Measurements from ENCODE around the gene SLCO1B3.

Gene SLCO1B3

GRCh38 chr12:20801035-20801434, 9.5 kb upstream of the SLCO1B3 start:
- TF ChIP-seq, protein P1, sequence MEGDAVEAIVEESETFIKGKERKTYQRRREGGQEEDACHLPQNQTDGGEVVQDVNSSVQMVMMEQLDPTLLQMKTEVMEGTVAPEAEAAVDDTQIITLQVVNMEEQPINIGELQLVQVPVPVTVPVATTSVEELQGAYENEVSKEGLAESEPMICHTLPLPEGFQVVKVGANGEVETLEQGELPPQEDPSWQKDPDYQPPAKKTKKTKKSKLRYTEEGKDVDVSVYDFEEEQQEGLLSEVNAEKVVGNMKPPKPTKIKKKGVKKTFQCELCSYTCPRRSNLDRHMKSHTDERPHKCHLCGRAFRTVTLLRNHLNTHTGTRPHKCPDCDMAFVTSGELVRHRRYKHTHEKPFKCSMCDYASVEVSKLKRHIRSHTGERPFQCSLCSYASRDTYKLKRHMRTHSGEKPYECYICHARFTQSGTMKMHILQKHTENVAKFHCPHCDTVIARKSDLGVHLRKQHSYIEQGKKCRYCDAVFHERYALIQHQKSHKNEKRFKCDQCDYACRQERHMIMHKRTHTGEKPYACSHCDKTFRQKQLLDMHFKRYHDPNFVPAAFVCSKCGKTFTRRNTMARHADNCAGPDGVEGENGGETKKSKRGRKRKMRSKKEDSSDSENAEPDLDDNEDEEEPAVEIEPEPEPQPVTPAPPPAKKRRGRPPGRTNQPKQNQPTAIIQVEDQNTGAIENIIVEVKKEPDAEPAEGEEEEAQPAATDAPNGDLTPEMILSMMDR (conservative IDR thresholded peaks at IDR 0.05; ENCODE audit: low read length) = no peak
- DNase-seq (ENCODE audit: low read depth) = no peak
- no peak overlapping the region for H3K4me3 ChIP-seq (ENCODE audit: low read length)

DNA sequence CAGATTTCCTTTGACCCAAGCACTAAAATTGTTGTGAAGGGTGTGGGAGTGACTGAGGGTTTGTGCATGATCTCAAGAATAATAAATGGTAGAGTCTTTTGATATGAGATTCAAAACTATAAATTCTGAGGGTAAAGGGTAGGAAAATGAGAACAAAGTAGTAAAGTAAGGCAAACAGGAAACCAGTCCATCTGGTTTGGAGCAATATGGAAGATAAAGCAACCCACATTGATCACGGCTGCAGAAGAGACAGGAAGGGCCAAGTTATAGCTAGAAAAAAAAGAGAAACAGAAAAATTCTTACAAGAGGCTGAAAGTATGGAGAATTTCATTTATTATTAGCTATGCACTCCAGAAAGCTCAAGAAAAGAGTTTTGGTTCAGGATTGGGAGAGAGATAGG, 4.6 kb upstream of the SLCO1B3 start:
- TF ChIP-seq, protein P1 (conservative IDR thresholded peaks at IDR 0.05; ENCODE audit: low read length) = no peak

DNA sequence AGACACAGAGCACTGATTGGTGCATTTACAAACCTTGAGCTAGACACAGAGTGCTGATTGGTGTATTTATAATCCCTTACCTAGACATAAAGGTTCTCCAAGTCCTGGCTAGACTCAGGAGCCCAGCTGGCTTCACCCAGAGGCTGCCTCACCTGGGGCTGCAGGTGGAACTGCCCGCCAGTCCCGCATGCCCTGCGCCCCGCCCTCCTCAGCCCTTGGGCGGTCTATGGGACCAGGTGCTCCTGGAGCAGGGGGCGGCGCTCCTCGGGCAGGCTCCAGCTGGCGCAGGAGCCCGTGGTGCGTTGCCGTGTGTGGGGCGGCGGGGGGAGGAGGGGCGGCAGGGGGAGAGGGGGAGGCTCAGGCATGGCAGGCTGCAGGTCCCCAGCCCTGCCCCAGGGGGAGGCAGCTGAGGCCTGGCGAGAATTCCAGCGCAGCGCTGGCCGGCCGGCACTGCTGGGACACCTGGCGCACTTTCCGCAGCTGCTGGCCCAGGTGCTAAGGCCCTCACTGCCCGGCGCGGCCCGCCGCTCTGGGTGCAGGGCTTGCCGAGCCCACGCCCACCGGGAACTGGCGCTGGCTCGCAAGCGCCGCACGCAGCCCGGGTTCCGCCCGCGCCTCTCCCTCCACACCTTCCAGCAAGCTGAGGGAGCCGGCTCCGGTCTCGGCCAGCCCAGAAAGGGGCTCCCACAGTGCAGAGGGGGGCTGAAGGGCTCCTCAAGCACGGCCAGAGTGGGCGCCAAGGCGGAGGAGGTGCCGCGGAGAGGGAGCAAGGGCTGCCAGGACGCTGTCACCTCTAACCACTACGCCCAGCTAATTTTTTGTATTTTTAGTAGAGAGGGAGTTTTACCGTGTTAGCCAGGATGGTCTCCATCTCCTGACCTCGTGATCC, 3.1 kb upstream of the SLCO1B3 start:
- TF ChIP-seq, protein P1 (conservative IDR thresholded peaks at IDR 0.05; ENCODE audit: low read length) = no peak
- no peak overlapping the region for H3K4me3 ChIP-seq (ENCODE audit: low read length)
- no peak for DNase-seq (ENCODE audit: low read depth)

More for the DNA sequence above, 4.6 kb upstream of the SLCO1B3 start:
- no peak for DNase-seq (ENCODE audit: low read depth)
- H3K4me3 ChIP-seq (ENCODE audit: low read length) = no peak overlapping the region

- TF ChIP-seq, protein P1 (conservative IDR thresholded peaks at IDR 0.05; ENCODE audit: low read length) = no peak
- H3K4me3 ChIP-seq (ENCODE audit: low read length) = no peak overlapping the region
- no peak for DNase-seq (ENCODE audit: low read depth)
These were observed 2.0 kb upstream of the SLCO1B3 start for GRCh38 chr12:20808521-20808920.

DNA sequence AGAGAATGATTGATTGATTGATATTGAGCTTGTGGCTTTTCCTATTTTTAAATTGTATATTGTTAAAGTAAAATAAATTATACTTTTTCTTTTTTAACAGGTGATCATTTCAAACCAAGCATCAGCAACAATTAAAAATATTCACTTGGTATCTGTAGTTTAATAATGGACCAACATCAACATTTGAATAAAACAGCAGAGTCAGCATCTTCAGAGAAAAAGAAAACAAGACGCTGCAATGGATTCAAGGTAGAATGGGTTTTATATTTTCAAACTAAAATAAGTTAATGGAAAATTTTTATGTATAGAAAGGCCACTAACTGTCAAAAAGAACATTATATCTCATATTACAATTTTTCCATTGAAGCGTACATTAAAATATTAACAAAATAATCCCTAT, 5.1 kb downstream of the SLCO1B3 start:
- no peak overlapping the region for H3K4me3 ChIP-seq (ENCODE audit: low read length)
- TF ChIP-seq, protein P1 (conservative IDR thresholded peaks at IDR 0.05; ENCODE audit: low read length) = no peak
- no peak for DNase-seq (ENCODE audit: low read depth)

GRCh38 chr12:20822415-20822814, 11.9 kb downstream of the SLCO1B3 start:
- no peak for DNase-seq (ENCODE audit: low read depth)

More at GRCh38 chr12:20822415-20822814, 11.9 kb downstream of the SLCO1B3 start:
- H3K4me3 ChIP-seq (ENCODE audit: low read length) = no peak overlapping the region
- TF ChIP-seq, protein P1 (conservative IDR thresholded peaks at IDR 0.05; ENCODE audit: low read length) = no peak
